Measurements from ENCODE around the gene SIMC1.

GRCh38 chr5:176356179-176356566, 117.9 kb downstream of the SIMC1 start:
- TF ChIP-seq POLR2AphosphoS5 (IDR thresholded peaks at IDR 0.05; ENCODE audit: insufficient read depth in 1 of 2, low read depth in 1 of 2), result no peak
- TF ChIP-seq CTCF (IDR thresholded peaks at IDR 0.05), result no peak

All from vagina (tissue), 2 donors.